Skeletal muscle cell (primary cell): ENCODE results near the gene DDIAS.

Experiments
- DNase-seq: peaks from one replicate; pipeline ENCODE4 v3.0.0-alpha.2; 2010; ENCODE audit warnings: low read depth
- H3K4me3 ChIP-seq: 2 replicates; pipeline ENCODE4 v1.5.1; 2011; ENCODE audit warnings: low read depth, mild to moderate bottlenecking, control low read depth, low read length, moderate library complexity

The DDIAS gene

DNA sequence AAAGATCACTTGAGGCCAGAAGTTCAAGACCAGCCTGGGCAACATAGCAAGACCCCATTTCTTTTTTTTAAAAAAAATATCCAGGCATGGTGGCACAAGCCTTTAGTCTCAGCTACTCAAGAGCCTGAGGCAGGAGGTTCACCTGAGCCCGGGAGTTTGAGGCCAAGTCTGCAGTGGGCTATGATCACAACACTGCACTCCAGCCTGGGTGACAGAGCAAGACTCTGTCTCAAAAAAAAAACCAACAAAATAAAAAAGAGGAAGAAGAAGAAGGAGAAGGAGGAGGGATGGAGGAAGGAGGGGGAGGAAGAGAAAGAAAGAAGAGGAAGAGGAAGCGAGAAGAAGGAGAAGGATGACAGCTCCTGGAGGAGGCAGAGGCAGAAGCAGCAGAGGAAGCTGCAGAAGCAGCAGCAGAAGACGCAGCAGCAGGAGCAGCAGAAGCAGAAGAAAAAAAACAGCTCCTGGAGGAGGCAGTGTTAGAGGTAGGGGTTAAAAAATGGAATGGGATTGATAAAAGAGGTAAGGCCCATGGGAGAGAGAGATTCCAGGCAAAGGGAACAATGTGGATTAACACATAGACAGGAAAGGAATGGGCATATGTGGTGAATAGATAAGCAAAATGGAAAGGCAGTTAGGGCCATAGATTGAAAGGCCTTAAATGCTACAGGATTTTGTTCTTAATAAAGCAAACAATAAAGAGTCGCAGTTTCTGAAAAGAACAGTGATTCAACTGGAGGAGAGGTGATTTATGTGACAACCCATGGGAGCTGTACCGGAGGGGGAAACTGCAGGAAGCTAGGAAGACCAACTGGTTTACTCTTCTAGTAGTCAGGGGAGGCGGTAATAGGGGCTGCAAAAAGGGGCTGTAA is 12.2 kb upstream of the DDIAS start:
- H3K4me3 ChIP-seq, result no peak overlapping the region
- no peak for DNase-seq

DNA sequence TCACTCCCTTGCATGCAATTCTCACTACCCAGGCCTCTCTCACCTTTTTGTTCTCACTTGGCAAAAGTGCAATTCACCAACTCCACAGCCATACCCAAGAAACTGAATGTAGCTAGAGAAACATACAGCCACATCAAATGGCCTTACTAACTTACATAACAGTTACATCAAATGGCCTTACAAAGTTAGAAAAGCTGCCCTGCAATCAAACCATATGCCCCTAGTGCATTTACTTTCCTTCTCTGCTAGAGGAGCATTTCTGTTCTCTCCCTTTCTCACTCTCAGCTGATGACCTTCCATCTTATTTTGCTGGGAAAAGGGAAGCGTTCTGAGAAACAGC is 11.6 kb upstream of the DDIAS start:
- H3K4me3 ChIP-seq, result no peak overlapping the region
- DNase-seq, result no peak

DNA sequence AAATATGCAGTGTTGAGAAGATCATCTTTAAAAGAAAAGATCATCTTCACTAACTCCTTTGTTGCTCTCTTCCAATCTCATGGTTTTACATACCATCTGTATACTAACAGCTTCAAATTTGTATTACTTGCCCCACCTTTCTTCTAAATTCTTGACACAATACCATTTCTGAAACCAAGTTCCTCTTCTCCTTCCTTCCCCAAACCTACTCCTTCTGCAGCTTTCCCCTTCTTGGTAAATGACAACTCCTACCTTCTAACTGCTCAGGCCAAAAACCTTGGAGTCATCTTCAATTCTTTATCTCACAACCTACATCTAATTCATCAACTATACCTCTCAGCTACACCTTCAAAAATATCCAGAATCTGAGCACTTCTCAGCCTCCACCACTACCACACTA is 10.6 kb upstream of the DDIAS start:
- DNase-seq, result no peak
- no peak overlapping the region for H3K4me3 ChIP-seq

DNA sequence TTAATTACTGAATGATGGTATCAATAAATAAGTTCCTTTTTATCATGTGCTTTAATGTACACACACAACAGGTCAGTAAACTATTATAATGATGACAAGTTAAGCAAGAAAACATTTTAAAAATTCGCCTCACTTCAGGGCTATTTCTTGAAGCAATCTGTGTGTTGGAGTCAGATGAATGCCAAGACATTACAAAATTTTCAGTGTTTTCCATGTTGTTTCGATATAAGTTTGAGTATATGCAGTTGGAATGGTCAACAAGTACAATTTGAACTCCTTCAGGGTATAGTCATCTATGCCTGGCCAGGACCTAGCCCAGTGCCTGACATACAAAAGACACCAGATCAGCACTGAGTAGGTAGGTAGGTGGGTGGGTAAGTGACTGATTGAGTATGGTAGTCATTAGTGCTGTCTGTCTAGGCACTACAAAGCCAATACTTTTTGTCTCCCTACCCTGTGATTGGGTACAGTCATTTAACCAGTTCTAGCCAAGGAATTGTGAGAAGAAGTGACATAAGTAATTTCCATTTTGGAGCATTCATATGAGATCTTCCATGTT is 8.8 kb upstream of the DDIAS start:
- no peak for DNase-seq
- no peak overlapping the region for H3K4me3 ChIP-seq

DNA sequence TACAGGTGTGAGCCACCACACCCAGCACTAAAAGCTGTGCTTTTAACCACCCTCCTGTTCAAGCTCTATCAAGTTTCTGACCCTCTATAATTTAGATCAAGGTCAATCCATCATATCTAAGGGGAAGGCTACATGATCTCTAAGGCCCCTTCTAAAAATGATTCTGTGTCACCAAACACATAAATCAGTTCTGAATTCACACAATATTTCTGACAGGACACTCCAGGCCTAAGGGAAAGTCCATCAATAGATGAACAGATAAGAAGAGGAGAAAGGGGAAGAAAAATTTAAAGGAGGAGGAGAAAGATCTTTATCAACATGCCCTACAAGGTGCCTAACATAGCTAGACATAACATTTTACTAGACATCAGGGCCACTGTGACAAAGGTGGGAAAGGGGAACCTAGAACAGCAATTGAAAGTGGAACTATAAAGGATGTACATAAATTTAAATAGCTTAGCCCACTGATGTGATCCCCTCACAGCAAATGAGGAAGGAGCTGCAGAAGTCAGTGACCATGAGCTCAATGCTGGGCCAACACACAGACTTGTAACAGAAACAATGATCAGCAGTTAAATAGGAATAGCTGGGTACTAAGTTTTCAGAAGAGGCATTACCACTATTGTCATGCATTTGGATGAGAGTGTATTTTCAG is 6.0 kb upstream of the DDIAS start:
- no peak for DNase-seq
- no peak overlapping the region for H3K4me3 ChIP-seq

DNA sequence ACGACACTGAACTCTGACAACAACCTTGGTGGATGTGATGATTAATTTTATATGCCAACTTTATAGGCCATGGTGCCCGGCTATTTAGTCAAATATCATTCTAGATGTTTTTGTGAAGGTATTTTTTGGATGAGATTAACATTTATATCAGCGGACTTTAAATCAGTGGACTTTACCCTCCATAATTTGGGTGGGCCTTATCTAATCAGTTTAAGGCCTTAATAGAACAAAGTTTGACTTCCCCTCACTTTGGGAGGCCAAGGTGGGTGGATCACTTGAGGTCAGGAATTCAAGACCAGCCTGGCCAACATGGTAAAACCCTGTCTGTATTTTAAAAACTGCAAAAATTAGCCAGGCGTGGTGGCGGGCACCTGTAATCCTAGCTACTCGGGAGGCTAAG is 5.4 kb upstream of the DDIAS start:
- H3K4me3 ChIP-seq, result no peak overlapping the region
- no peak for DNase-seq

DNA sequence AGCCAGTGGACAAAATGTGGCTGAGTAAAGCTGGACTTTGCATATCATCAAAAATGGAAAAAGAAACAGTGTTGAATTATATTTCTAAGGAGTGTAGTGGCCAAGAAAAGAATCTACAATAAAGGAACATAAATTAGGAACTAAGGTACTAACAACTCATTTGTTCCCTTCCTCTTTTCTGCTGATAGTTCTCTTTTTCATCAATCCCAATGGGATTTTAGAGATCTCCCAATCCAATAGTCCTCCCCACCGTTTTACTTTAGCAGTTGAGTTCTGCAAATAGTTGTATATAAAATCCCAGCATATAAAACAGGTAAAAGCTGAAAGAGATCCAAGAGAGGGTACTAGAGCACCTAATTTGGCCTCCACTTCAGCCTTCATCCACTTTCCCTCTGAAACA is 3.3 kb upstream of the DDIAS start:
- DNase-seq, result no peak
- no peak overlapping the region for H3K4me3 ChIP-seq

DNA sequence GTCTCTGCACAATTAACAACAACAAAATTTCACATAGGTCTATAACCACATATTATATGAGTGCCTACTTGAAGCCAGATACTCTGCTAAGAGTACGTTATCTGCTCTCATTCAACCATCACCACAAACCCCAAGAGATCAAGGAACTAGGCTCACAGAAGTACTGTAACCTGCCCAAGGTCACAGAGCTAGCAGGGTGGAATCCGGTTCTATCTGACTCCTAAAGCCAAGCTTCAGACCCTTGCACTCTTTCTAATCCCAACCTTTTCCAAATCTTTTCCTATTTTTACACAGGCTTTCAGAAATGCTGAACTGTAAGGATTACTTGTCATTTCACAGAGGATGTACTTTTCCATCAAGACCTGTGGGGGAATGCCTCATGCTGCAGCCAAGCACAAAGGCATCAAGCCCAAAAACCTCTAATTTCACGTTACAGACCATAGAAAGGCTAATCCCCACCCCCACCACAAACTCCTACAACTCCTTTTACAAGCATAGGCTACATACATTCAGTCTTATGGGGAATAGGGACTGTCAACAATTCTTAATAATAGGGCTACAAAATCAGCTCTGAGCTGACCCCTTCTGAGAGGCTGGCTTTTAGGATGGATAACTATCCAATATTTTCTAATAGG is 2.2 kb upstream of the DDIAS start:
- DNase-seq, result no peak
- H3K4me3 ChIP-seq, result peak overlapping the region; percentile 63

DNA sequence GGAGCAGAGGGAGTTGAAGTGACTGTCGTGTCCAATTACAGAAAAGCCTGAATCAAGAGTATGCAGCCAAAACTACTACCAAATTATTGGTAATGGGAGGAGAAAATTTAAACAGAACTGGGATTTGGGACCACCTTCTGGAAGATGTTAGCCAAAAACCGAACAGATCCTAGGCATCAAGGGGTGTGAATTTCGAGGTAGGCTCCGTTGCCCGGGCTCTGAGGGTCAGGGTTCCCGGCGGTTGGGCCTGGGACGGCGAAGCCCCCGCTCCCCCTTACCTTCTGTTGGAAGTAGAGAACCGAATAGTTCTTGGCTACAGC is 1.6 kb upstream of the DDIAS start:
- DNase-seq, result no peak
- H3K4me3 ChIP-seq, result peak overlapping the region; percentile 63

DNA sequence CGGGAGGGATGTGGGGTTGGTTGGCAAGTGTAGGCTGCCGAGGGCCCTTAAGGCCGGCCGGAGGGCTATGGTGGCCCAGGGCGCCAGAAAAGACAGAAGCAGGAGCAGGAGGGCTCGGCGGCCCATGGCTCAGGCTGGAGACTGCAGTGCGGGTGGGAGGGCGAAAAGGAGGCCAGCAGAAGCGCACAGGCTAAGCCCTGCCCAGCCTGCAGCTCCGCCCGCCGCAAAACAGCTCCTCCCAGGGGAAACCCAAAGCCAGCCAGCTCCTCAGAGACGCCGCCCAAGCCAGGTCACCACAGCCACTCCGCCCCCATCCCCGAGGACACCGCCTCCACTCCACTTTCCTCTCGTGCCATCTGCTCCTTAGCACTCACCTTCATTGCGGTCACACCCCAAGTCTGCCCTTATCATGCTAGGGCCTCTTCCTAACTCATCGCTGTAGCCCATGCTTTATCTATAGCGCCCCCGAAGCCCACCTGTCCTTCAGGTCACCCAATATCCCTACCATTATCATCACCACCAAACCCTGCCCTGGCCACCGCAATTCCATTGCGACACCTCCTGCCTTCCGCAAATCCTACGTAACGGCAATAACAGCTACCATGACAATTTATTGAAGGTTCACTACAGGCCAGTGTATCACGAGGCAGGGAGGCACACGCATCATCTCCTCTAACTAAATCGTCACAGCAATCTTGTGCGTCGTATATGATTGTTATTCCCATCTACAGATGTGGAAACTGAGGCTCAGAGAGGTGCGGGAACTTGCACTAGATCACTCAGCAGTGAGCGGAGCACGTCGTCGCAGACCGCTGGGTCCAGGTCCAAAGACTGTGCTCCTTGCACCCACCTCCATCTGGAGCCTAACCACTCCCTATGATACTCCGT is 1.0 kb upstream of the DDIAS start, which contains the start of gene PRCP:
Gene PRCP (minus strand): TSS at position 154 of the 888 bp plus-strand sequence. CDS start 28 bp downstream, at position 126.
- peak within 1 kb of the TSS; percentile 63 for H3K4me3 ChIP-seq
- peak; percentile 50 for DNase-seq

DNA sequence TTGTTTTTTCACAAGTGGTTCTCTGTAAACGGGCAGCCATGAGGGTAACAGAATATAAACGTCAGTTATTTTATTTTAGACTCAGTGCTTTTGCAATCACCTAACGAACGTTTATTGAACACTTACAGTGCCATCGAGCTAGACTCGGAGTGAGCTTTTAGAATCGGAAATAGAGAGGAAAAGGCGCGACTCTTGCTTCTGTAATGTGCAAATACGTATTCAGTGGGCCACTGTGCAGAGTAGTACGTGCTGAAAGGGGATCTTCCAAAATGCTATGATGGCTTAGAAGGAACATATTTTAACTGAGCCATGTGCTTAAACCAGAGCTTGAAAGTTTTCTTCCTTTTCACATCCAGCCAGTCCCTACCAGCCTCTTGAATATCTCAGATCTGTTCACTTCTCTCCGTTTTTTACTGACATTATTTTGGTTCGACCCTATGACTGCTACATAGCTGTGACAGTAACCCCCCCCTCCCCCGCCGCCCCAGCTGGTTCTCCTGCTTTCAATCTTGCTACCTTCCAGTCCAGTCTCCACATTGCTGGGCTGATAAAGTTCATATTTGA is 468 bp downstream of the DDIAS start:
- H3K4me3 ChIP-seq, result peak overlapping the region; percentile 63

DNA sequence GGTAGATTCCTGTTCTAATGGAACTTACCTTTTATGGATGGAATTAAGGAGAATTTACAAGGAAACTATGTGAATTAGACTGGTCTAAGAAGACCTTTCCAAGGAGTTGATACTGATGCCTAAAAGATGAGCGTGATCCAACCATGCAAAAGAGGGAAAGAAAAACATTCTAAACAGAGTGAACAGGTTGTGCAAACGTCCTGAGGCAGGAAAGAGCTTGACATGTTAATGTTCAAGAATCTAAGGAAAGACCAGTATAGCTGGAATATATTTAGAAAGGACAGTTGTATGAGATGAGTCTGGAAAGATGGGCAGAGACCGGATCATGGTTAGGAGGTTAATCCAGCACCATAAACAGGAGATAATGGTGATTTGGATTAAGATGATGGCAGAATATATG is 1.3 kb downstream of the DDIAS start:
- no peak overlapping the region for H3K4me3 ChIP-seq
- no peak for DNase-seq

More for the DNA sequence above, 468 bp downstream of the DDIAS start:
- no peak for DNase-seq

DNA sequence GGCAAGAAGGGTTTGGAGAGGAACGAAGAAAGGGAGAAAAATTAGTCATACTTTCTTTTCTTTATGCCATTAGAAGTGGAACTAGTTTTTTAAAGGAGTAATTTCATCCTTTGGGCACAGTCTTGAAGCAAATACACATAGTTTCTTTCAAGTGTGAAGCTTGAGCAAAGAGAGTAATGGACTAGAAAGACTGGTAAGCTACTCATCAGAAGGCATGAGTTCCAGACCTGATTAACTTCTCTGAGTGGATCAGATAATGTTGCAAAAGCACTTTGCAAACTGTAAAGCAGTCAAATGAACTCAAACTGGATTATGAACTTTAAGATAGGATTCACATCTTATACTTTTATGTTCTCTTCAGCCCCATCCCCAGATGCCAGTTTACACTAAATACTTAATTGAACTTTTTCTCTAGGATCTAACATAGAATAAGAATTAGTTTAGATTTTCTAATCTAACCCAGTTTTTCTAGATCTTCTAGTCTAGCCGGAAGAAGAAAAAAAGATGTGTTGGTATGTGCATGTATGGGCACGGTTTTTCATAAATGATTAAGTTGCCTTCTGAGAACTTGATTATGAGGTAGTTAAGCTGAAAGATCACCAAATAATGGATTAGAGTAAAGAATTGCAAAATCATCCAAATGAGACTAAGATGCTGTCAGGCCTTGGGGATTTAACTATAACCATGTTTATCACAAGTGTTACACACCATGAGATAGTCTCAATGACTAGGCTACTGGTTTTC is 2.5 kb downstream of the DDIAS start:
- no peak for DNase-seq
- H3K4me3 ChIP-seq, result no peak overlapping the region

DNA sequence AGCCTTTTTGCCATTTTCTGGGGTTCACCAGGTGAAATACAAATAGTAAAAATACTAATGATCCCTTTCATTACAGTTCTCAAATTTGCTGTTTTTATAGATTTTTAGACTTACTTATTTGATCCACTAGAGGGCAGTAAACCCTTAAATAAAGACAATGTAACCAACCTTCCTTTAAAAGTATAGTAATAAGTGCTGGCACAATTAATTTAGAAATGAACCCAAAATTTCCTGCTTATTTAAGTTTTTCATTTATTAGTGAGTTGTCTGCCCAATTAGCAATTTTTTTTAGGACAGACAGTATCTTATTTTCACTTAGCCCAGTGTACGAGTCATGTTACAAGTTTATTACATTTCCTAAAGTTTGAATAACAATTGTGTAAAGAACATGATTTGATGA is 4.7 kb downstream of the DDIAS start:
- DNase-seq, result no peak

DNA sequence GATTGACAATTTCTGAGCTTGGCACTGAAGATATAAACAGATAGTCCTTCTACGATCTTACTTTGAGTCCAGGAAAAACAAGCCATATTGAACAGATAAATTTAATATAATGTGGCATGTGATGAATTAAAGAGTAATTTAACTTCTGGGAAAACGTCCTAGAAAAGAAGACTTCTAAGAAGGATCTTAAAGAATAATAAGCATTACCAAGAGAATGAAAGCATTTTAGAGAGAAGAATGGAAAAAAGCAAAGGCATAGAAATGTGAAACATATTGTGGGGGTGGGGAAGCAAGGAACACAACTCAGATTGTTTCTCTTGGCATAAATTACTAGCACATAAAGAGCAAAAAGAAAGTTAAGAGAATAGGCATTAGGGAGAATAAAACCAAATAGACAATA is 5.4 kb downstream of the DDIAS start:
- DNase-seq, result no peak
- no peak overlapping the region for H3K4me3 ChIP-seq

More for the DNA sequence above, 4.7 kb downstream of the DDIAS start:
- H3K4me3 ChIP-seq, result no peak overlapping the region

DNA sequence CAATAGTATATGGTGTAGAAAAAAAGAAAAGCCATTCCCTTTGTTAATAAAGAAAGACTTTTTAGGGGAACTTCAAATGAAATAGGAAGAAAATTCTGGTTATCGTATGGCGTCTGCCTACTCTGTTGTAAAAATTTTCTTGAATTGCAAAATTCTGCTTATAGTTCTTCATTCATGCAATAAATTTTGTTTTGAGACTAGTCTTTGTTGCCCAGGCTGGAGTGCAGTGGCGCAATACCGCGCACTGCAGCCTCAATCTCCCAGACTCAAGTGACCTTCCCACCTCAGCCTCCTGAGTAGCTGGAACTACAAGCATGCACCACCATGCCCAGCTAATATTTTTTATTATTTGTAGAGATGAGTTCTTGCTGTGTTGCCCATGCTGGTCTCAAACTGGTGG is 5.8 kb downstream of the DDIAS start:
- no peak for DNase-seq
- H3K4me3 ChIP-seq, result no peak overlapping the region

DNA sequence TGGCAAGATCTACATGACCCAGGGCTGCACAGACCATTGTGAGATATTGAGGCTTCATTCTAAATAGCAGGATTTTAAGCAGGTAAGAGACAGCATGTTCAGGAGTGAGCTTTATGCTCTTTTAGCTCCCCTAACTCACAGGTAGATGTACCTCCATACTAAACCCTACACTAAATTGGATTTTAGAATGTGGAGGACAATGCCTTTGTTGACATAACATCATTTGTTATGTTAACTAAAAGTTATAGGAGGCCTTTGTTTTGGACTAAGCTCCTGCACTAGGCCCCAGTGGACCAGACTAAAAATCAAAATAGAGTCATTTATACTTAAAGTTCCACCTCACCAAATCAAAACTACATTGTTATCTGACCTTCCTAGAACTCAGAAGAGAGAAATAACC is 6.8 kb downstream of the DDIAS start:
- no peak overlapping the region for H3K4me3 ChIP-seq
- DNase-seq, result no peak

DNA sequence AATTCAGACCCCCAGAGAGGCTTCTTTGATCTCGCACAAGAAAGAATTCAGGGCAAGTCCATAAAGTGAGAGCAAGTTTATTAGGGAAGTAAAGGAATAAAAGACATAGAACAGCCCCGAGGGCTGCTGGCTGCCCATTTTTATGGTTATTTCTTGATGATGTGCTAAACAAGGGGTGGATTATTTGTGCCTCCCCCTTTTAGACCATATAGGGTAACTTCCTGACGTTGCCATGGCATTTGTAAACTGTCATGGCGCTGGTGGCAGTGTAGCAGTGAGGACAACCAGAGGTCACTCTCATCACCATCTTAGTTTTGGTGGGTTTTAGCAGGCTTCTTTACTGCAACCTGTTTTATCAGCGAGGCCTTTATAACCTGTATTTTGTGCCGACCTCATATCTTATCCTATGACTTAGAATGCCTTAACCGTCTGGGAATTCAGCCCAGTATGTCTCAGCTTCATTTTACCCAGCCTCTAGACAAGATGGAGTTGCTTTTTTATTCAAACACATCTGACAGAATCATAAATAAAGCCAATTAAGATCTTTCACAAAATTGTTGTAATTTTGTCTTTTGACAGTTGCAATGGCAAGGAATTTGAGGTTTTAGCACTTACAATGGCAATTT is 7.6 kb downstream of the DDIAS start:
- no peak overlapping the region for H3K4me3 ChIP-seq
- no peak for DNase-seq
